Measurements from ENCODE around the gene OSBPL5.

Gene OSBPL5

GRCh38 chr11:3133261-3134217 lies 31.6 kb downstream of the OSBPL5 start:
- DNase-seq: no peak

GRCh38 chr11:3132831-3133260 lies 32.3 kb downstream of the OSBPL5 start:
- DNase-seq: no peak

GRCh38 chr11:3132271-3132781 lies 32.8 kb downstream of the OSBPL5 start:
- DNase-seq: no peak

- DNase-seq: no peak
Measured at GRCh38 chr11:3131330-3131941, 33.7 kb downstream of the OSBPL5 start.

GRCh38 chr11:3130269-3131071 lies 34.6 kb downstream of the OSBPL5 start:
- DNase-seq: no peak

- no peak for DNase-seq
Measured at GRCh38 chr11:3129591-3130268, 35.4 kb downstream of the OSBPL5 start.

GRCh38 chr11:3129181-3129590 lies 35.9 kb downstream of the OSBPL5 start:
- no peak for DNase-seq

- no peak for DNase-seq
Measured at GRCh38 chr11:3128356-3129180, 36.5 kb downstream of the OSBPL5 start.

- no peak for DNase-seq
Measured at GRCh38 chr11:3127706-3128355, 37.3 kb downstream of the OSBPL5 start.

- no peak for DNase-seq
Measured at GRCh38 chr11:3126901-3127691, 38.0 kb downstream of the OSBPL5 start.

- DNase-seq: no peak
Measured at GRCh38 chr11:3126207-3126865, 38.8 kb downstream of the OSBPL5 start.

GRCh38 chr11:3124821-3125220 lies 40.3 kb downstream of the OSBPL5 start:
- DNase-seq: no peak

GRCh38 chr11:3123761-3124733 lies 41.1 kb downstream of the OSBPL5 start:
- DNase-seq: peak; percentile 77

- DNase-seq: peak; percentile 92
Measured at GRCh38 chr11:3123305-3123704, 41.8 kb downstream of the OSBPL5 start.

GRCh38 chr11:3122775-3123201 lies 42.3 kb downstream of the OSBPL5 start:
- no peak for DNase-seq

GRCh38 chr11:3121931-3122774 lies 43.0 kb downstream of the OSBPL5 start:
- DNase-seq: no peak

- DNase-seq: no peak
Measured at GRCh38 chr11:3121416-3121815, 43.7 kb downstream of the OSBPL5 start.

Data from NCI-H446 treated with DMSO at 0.1 percent for 48 hours (cell line).